Measurements from ENCODE around the gene SMARCC1.

Gene SMARCC1

DNA sequence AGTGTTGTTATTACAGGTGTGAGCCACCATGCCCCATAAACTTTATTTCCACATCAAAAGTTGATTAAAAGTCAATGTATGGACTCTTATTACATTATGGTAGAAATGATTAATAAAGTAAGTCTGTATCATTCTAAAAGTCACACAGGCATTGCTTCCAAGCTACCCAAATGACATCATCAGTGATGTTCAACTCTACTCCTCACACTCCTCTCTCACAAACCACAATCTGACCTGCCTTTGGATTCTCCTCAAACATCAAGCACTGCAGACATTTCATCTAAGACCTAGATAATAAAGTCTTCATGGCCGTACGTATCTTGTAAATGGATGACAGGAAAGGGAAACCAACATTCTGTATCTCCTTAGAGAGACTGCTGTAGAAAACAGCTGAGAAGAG is 68.0 kb downstream of the SMARCC1 start:
- Histone ChIP-seq H3K4me1 (ENCODE audit: insufficient read depth, poor library complexity, severe bottlenecking) (no peaks in the 10 kb centered on the region), H3K9me3 (ENCODE audit: severe bottlenecking) (no peaks in the 10 kb centered on the region), H3K4me3 (ENCODE audit: severe bottlenecking) (no peak overlapping the region), H3K27ac (ENCODE audit: poor library complexity, severe bottlenecking) (no peak overlapping the region), H3K27me3 (ENCODE audit: insufficient read depth, poor library complexity, severe bottlenecking) (no peaks in the 10 kb centered on the region), H3K36me3 (ENCODE audit: low read depth) (peaks cover 85% of the 10 kb centered on the region)
- DNase-seq (ENCODE audit: low spot score) (no peak), ATAC-seq (ENCODE audit: low read depth) (no peak)
- TF ChIP-seq, protein P1, sequence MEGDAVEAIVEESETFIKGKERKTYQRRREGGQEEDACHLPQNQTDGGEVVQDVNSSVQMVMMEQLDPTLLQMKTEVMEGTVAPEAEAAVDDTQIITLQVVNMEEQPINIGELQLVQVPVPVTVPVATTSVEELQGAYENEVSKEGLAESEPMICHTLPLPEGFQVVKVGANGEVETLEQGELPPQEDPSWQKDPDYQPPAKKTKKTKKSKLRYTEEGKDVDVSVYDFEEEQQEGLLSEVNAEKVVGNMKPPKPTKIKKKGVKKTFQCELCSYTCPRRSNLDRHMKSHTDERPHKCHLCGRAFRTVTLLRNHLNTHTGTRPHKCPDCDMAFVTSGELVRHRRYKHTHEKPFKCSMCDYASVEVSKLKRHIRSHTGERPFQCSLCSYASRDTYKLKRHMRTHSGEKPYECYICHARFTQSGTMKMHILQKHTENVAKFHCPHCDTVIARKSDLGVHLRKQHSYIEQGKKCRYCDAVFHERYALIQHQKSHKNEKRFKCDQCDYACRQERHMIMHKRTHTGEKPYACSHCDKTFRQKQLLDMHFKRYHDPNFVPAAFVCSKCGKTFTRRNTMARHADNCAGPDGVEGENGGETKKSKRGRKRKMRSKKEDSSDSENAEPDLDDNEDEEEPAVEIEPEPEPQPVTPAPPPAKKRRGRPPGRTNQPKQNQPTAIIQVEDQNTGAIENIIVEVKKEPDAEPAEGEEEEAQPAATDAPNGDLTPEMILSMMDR (IDR thresholded peaks at IDR 0.05; ENCODE audit: poor library complexity, severe bottlenecking): no peak

DNA sequence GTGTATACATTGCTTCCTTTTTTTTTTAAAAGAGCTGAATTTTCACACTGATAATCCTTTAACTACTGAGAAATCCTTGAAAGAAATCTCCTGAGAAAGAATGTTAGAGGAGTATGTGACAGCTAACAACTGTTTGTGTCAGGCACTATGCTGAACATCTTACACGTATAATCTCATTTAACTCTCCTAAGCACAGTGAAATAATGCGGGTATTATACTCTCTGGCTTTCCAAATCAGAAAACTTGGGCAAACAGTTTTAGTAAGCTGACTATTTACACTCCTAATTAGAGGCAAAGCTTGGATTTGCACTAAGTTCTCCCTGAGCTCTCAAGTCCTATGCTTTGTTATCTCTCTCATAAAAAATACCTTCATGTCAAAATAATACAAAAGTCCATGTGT is 69.3 kb downstream of the SMARCC1 start:
- ATAC-seq (ENCODE audit: low read depth) (no peak), DNase-seq (ENCODE audit: low spot score) (no peak)
- Histone ChIP-seq H3K4me1 (ENCODE audit: insufficient read depth, poor library complexity, severe bottlenecking) (no peaks in the 10 kb centered on the region), H3K27ac (ENCODE audit: poor library complexity, severe bottlenecking) (no peak overlapping the region), H3K4me3 (ENCODE audit: severe bottlenecking) (no peak overlapping the region), H3K9me3 (ENCODE audit: severe bottlenecking) (no peaks in the 10 kb centered on the region), H3K27me3 (ENCODE audit: insufficient read depth, poor library complexity, severe bottlenecking) (no peaks in the 10 kb centered on the region), H3K36me3 (ENCODE audit: low read depth) (peaks cover 84% of the 10 kb centered on the region)
- TF ChIP-seq, protein P1 (IDR thresholded peaks at IDR 0.05; ENCODE audit: poor library complexity, severe bottlenecking): no peak

DNA sequence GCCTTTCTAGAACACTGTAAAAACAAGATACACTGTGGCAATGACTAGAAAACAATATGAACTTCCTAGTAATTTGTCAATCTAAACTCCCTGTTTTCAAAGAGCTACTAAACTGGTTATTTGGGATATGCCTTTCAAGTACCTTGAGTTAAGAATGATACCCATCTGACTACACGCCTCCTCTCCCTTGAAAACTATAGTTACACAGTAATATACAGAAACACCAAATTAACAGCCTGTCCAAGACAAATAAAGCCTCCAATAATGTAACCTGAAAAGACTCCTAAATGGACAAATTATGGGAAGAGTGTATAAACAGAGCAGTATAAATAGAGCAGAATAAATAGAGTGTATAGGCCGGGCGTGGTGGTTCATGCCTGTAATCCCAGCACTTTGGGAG is 70.1 kb downstream of the SMARCC1 start:
- Histone ChIP-seq H3K9me3 (ENCODE audit: severe bottlenecking) (no peaks in the 10 kb centered on the region), H3K4me1 (ENCODE audit: insufficient read depth, poor library complexity, severe bottlenecking) (no peaks in the 10 kb centered on the region), H3K4me3 (ENCODE audit: severe bottlenecking) (no peak overlapping the region), H3K27ac (ENCODE audit: poor library complexity, severe bottlenecking) (no peak overlapping the region), H3K36me3 (ENCODE audit: low read depth) (peaks cover 84% of the 10 kb centered on the region), H3K27me3 (ENCODE audit: insufficient read depth, poor library complexity, severe bottlenecking) (no peaks in the 10 kb centered on the region)
- DNase-seq (ENCODE audit: low spot score) (no peak), ATAC-seq (ENCODE audit: low read depth) (no peak)
- TF ChIP-seq, protein P1 (IDR thresholded peaks at IDR 0.05; ENCODE audit: poor library complexity, severe bottlenecking): no peak

DNA sequence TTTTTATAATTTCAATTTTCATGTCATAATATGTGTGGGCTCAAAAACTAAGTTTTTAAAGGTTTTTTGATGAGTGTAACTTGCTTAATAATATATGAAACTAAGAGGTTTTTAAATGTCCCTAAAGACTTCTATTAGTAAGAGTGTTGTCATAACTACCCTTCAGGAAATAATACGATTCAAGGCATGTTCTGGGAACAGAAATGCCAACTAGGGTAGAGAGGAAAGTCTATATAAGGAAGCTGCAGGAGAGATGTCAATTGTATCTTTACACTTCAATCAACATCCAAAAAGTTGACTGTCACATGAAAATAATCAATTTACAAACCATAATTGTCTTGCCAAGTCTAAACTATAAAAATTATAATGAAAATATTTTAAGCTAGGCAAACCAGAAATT is 76.3 kb downstream of the SMARCC1 start:
- Histone ChIP-seq H3K9me3 (ENCODE audit: severe bottlenecking) (no peaks in the 10 kb centered on the region), H3K27ac (ENCODE audit: poor library complexity, severe bottlenecking) (no peak overlapping the region), H3K27me3 (ENCODE audit: insufficient read depth, poor library complexity, severe bottlenecking) (no peaks in the 10 kb centered on the region), H3K4me1 (ENCODE audit: insufficient read depth, poor library complexity, severe bottlenecking) (peaks cover 9% of the 10 kb centered on the region), H3K4me3 (ENCODE audit: severe bottlenecking) (no peak overlapping the region), H3K36me3 (ENCODE audit: low read depth) (peaks cover 90% of the 10 kb centered on the region)
- no peak for DNase-seq (ENCODE audit: low spot score)
- TF ChIP-seq, protein P1 (IDR thresholded peaks at IDR 0.05; ENCODE audit: poor library complexity, severe bottlenecking): no peak
- ATAC-seq (ENCODE audit: low read depth): no peak

DNA sequence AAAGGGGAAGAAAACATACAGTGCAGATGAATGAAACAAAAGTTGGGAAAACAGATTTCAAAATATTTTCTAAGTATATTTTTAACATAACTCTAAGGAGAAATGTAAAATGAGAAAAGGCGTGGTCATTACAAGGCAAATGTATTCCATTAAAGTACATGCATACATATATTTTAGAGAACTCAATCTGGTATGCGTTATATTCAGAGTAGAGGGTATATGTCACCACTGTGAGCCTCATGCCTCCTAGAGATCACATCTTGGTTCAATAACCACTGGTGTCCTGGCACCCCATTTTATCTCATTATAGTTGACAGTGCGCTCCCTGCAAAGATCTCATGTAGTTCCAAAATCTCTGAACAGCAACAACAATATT is 77.5 kb downstream of the SMARCC1 start:
- peaks cover 9% of the 10 kb centered on the region for H3K4me1 ChIP-seq (ENCODE audit: insufficient read depth, poor library complexity, severe bottlenecking)
- TF ChIP-seq, protein P1 (IDR thresholded peaks at IDR 0.05; ENCODE audit: poor library complexity, severe bottlenecking): no peak
- no peaks in the 10 kb centered on the region for H3K9me3 ChIP-seq (ENCODE audit: severe bottlenecking)
- H3K27me3 ChIP-seq (ENCODE audit: insufficient read depth, poor library complexity, severe bottlenecking): no peaks in the 10 kb centered on the region
- H3K27ac ChIP-seq (ENCODE audit: poor library complexity, severe bottlenecking): no peak overlapping the region
- ATAC-seq (ENCODE audit: low read depth): no peak
- DNase-seq (ENCODE audit: low spot score): no peak
- no peak overlapping the region for H3K4me3 ChIP-seq (ENCODE audit: severe bottlenecking)
- peaks cover 90% of the 10 kb centered on the region for H3K36me3 ChIP-seq (ENCODE audit: low read depth)

All from RWPE2 (cell line).